SU-DHL-6 (cell line): ENCODE results near the gene PID1.
"Not testable (repeated sequence)": the region's sequence is repeated elsewhere in the genome, so short reads cannot be mapped to it uniquely, and the experiment has no call there.

Experiments used
- H2AFZ ChIP-seq: fragments of 200-600 bp; sonication (generic); 2 replicates; pipeline ENCODE4 v1.6.1; 2014; ENCODE audit warnings: low read depth, mild to moderate bottlenecking, moderate library complexity, mixed read lengths, antibody characterized with exemption, low read length; ENCODE audit not compliant: severe bottlenecking
- H3F3A ChIP-seq: fragments of 200-600 bp; shearing (Covaris generic); 2 replicates; pipeline ENCODE4 v1.6.0; 2016; ENCODE audit warnings: antibody characterized with exemption, mild to moderate bottlenecking; ENCODE audit not compliant: insufficient read depth
- H3K27ac ChIP-seq: fragments of 200-600 bp; sonication (generic); 2 replicates; pipeline ENCODE4 v1.5.1; 2016; ENCODE audit warnings: low read depth, mild to moderate bottlenecking, low read length, moderate library complexity, mixed read lengths
- H3K27me3 ChIP-seq: fragments of 200-600 bp; sonication (generic), shearing (Covaris generic); 2 replicates; pipeline ENCODE4 v1.6.0; 2014; ENCODE audit warnings: mild to moderate bottlenecking, low read length
- H3K36me3 ChIP-seq: fragments of 200-600 bp; sonication (generic); 2 replicates; pipeline ENCODE4 v1.6.1; 2014; ENCODE audit warnings: mild to moderate bottlenecking, low read length, mixed read lengths
- H3K4me2 ChIP-seq: fragments of 300-600, 200-600 bp; shearing (Covaris generic), sonication (generic); 2 replicates; pipeline ENCODE4 v1.6.0; 2014; ENCODE audit warnings: low read length, low read depth, mild to moderate bottlenecking; ENCODE audit not compliant: poor library complexity, severe bottlenecking
- H3K4me3 ChIP-seq: fragments of 200-600 bp; sonication (generic); 2 replicates; pipeline ENCODE4 v1.5.1; 2014; ENCODE audit warnings: antibody characterized with exemption, low read length, mild to moderate bottlenecking, mixed read lengths; ENCODE audit not compliant: insufficient read depth, poor library complexity, severe bottlenecking
- H3K79me2 ChIP-seq: fragments of 200-600 bp; sonication (generic); 2 replicates; pipeline ENCODE4 v1.6.1; 2014; ENCODE audit warnings: mild to moderate bottlenecking, low read length, moderate library complexity; ENCODE audit not compliant: insufficient read depth
- H3K9ac ChIP-seq: fragments of 200-600 bp; sonication (generic); 2 replicates; pipeline ENCODE4 v1.7.0; 2014; ENCODE audit warnings: mild to moderate bottlenecking, low read length
- H3K9me2 ChIP-seq: fragments of 200-600 bp; sonication (generic); replicated peaks from 2 replicates; pipeline ENCODE4 v1.6.1; 2014; ENCODE audit warnings: low read length; ENCODE audit not compliant: insufficient read depth
- H3K9me3 ChIP-seq: fragments of 200-600 bp; sonication (generic); 2 replicates; pipeline ENCODE4 v1.6.1; 2014; ENCODE audit warnings: low read length, mixed read lengths; ENCODE audit not compliant: insufficient read depth
- H4K20me1 ChIP-seq: fragments of 200-600 bp; sonication (generic); 2 replicates; pipeline ENCODE4 v1.6.1; 2014; ENCODE audit warnings: low read depth, mild to moderate bottlenecking, antibody characterized with exemption, low read length, moderate library complexity, mixed read lengths
- CTCF ChIP-seq: fragments of 200-600 bp; sonication (generic); IDR thresholded peaks from one replicate; pipeline ENCODE4 v1.5.1; 2017; ENCODE audit warnings: antibody characterized with exemption, mild to moderate bottlenecking, low read length, moderate library complexity; ENCODE audit not compliant: insufficient read depth, poor library complexity, severe bottlenecking
- EZH2phosphoT487 ChIP-seq: fragments of 200-600 bp; sonication (generic), shearing (Covaris generic); conservative IDR thresholded peaks from 2 replicates; pipeline ENCODE4 v1.6.1; 2018; ENCODE audit warnings: mild to moderate bottlenecking, antibody characterized with exemption, low read length, moderate library complexity, mixed read lengths

The PID1 gene

GRCh38 chr2:229080172-229080571 lies 190.9 kb downstream of the PID1 start:
- H3K4me3 ChIP-seq: no peak overlapping the region
- no peaks in the 10 kb centered on the region for H3K9me2 ChIP-seq
- H3K9me3 ChIP-seq: no peaks in the 10 kb centered on the region
- H2AFZ ChIP-seq: no peak overlapping the region
- TF ChIP-seq CTCF (no peak), EZH2phosphoT487 (no peak)
- H3K79me2 ChIP-seq: no peaks in the 10 kb centered on the region
- no peaks in the 10 kb centered on the region for H3F3A ChIP-seq
- H3K27me3 ChIP-seq: no peaks in the 10 kb centered on the region
- H3K9ac ChIP-seq: no peak overlapping the region
- no peak overlapping the region for H3K27ac ChIP-seq
- H4K20me1 ChIP-seq: no peaks in the 10 kb centered on the region
- no peak overlapping the region for H3K4me2 ChIP-seq
- no peaks in the 10 kb centered on the region for H3K36me3 ChIP-seq

- not testable (repeated sequence) for H3K9ac ChIP-seq, H3K27me3 ChIP-seq, H3K79me2 ChIP-seq, H3K27ac ChIP-seq, H3F3A ChIP-seq, H4K20me1 ChIP-seq, H3K9me2 ChIP-seq, H3K9me3 ChIP-seq, H3K36me3 ChIP-seq, H3K4me2 ChIP-seq, H3K4me3 ChIP-seq, H2AFZ ChIP-seq
Observed at GRCh38 chr2:229076886-229077285, 194.2 kb downstream of the PID1 start.

GRCh38 chr2:229073935-229074334 lies 197.2 kb downstream of the PID1 start:
- Histone ChIP-seq H3K79me2 (no peaks in the 10 kb centered on the region), H3K9me2 (no peaks in the 10 kb centered on the region), H4K20me1 (no peaks in the 10 kb centered on the region), H3K27me3 (no peaks in the 10 kb centered on the region), H3F3A (no peaks in the 10 kb centered on the region), H2AFZ (no peak overlapping the region), H3K36me3 (no peaks in the 10 kb centered on the region), H3K4me3 (no peak overlapping the region), H3K9ac (no peak overlapping the region), H3K9me3 (no peaks in the 10 kb centered on the region), H3K27ac (no peak overlapping the region), H3K4me2 (no peak overlapping the region)
- TF ChIP-seq CTCF: no peak
- TF ChIP-seq EZH2phosphoT487: no peak

GRCh38 chr2:229071292-229071976 lies 199.7 kb downstream of the PID1 start:
- Histone ChIP-seq H2AFZ (no peak overlapping the region), H4K20me1 (no peaks in the 10 kb centered on the region), H3K4me2 (no peak overlapping the region), H3K27me3 (no peaks in the 10 kb centered on the region), H3F3A (no peaks in the 10 kb centered on the region), H3K9me2 (no peaks in the 10 kb centered on the region), H3K4me3 (no peak overlapping the region), H3K9me3 (no peaks in the 10 kb centered on the region), H3K79me2 (no peaks in the 10 kb centered on the region), H3K27ac (no peak overlapping the region), H3K36me3 (no peaks in the 10 kb centered on the region), H3K9ac (no peak overlapping the region)
- TF ChIP-seq CTCF (no peak), EZH2phosphoT487 (no peak)
